Left forelimb (tissue), 1 donor: ENCODE measurements around the gene ANAPC5.

Experiments used
- DNase-seq: peaks from one replicate; pipeline ENCODE4 v3.0.0-alpha.2; 2018; ENCODE audit warnings: low spot score

Gene ANAPC5

DNA sequence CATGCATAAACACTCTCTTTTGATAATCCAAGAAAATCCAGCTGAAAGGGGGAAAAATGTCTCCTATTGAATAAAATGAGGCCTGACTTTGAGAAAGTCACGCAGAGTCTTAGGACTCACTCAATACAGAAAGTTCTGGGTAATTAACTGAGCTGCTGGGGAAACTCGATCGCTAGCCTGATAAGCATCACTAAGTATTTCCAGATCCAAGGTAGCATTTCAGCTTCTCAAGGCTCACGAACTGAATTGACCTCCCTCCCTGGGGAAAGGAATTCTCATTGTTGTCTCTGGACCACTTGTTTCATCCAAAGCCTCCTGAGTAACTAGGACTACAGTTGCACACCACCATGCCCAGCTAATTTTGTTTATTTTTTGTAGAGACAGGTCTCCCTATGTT is 13.8 kb upstream of the ANAPC5 start:
- no peak for DNase-seq

DNA sequence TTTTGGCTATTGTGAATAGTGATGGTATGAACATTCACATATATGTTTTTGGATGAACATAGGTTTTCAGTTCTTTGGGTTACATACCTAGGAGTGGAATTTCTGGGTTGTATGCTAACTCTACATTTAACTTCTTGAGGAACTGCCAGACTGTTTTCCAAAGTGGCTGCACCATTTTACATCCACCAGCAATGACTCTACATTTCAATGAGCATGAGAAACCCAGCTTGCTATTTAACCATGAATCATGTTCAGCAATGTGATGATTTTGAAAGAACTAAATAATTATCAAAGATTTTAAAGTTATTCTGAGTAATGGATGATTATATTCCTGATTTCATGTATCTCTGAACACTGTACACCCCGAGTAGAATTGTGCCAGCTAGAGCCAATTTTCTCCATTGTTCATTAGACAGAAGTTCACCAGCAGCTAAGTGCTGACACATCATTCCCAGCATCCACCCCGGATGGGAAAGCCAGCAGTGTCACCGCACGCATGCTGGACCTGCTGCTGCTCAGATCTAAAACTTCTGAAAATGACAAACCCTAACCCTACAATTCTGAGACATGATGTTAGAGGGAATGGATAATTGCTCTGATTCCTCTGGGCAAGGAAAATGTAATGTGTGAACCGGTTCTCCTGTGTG is 13.3 kb upstream of the ANAPC5 start:
- DNase-seq: no peak

DNA sequence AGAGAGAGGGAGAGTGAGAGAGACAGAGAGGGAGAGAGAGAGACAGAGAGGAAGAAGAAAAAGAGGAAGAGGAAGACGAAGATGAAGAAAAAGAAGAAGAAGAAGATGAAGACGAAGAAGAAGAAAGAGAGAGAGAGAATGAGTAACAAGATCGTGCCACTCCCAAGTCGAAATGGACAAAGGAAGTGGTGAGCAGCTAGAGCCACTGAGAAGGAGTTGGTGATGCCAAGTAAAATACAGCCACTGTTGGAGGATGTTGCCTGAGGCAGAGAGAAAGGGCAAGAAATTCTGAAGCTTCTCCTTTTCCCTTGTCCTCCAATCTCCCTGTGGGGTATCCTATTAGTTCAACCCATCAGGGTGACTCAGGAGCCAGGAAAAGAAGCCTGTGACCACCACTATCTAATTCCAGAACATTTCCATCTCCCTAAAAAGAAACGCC is 12.5 kb upstream of the ANAPC5 start:
- DNase-seq: no peak

DNA sequence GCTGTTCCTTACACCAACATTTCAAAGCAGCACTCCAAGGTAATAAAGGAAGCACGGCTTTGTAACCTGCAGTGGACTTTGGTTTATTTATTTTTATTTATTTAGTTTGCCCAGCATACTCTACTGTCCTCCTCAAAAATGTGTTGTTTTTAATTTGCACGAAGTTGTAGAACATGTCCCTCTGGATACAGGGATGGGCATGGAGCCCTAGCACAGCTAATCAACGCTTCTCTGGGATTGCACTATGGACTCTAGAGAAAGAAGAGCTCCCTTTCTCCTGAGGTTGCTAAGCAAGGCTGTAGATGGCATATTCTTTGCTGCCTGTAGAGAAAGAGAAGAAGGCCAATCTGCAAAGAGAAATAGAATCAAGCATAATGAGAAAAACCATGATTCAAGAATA is 5.9 kb upstream of the ANAPC5 start:
- DNase-seq: no peak

DNA sequence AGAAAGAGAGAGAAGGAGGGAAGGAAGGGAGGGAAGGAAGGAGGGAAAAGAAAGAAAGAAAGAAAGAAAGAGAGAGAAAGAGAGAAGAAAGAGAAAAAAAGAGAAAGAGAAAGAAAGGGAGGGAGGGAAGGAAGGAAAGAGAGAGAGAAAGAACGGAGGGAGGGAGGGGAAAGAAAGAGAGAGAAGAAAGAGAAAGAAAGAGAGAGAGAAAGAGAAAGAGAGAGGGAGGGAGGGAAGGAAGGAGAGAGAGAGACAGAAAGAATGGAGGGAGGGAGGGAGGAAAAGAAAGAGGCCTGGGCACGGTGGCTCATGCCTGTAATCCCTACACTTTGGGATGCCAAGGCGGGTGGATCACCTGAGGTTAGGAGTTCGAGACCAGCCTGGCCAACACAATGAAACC is 5.1 kb upstream of the ANAPC5 start:
- no peak for DNase-seq

DNA sequence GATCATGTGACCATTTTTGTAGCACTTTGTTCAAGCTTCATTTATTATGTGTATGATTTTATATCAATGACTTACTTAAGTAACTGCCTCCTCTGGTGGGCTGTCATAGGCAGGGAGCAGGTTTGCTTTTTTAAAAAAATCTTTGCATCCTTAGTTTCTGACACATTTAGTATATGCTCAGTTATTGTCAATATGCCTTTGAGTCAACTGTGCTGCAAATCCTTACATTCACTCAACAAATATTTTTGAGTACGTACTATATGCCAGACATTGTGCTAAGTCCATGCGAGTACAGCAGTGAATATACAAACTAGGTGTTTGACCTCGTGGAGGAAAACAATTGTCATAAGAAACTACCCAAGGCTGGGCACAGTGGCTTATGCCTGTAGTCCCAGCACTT is 4.4 kb upstream of the ANAPC5 start:
- no peak for DNase-seq

DNA sequence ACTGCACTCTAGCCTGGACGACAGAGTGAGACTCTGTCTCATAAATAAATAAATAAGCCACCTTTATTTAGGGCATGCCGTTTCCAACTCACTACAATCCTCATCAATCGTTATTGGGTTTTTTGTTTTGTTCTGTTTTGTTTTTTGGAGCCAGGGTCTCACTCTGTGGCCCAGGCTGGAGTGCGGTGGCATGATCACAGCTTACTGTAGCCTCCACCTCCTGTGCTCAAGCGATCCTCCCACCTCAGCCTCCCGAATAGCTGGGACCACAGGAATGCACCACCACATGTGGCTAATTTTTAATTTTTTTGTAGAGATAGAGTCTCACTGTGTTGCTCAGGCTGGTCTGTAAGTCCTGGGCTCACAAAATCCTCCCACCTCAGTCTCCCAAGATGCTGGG is 3.6 kb upstream of the ANAPC5 start:
- DNase-seq: no peak

DNA sequence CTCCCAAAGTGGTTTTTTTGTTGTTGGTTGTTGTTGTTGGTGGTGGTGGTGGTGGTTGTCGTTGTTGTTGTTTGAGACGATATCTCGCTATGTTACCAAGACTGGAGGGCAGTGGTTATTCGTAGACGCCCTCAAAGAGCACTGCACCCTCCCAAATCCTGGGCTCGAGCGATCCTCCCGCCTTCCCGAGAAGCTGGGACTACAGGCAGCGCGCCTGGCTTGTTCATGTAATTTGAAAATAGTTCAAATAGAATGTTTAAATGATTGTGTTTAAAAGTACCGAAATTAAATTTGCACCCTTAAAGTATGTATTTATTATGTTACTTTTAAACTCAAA is 439 bp upstream of the ANAPC5 start:
- no peak for DNase-seq

DNA sequence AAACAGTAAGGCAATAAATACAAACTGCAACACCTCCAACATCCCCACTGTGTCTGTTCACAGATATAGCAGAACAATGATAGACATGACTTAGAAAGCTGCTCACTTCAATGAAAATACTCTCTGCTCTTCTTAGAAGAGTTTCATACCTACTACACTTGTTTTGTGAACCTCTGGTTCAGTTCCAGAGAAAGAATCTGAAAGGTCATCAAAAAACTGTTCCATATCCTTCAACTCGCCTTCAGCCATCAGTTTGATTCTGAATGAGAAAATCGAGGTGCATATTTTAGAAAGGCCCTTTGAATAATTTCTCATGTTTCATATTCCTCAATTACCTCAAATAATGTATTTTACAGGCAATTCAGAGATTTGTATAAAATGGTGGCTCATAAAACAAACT is 5.5 kb downstream of the ANAPC5 start:
- DNase-seq: no peak

DNA sequence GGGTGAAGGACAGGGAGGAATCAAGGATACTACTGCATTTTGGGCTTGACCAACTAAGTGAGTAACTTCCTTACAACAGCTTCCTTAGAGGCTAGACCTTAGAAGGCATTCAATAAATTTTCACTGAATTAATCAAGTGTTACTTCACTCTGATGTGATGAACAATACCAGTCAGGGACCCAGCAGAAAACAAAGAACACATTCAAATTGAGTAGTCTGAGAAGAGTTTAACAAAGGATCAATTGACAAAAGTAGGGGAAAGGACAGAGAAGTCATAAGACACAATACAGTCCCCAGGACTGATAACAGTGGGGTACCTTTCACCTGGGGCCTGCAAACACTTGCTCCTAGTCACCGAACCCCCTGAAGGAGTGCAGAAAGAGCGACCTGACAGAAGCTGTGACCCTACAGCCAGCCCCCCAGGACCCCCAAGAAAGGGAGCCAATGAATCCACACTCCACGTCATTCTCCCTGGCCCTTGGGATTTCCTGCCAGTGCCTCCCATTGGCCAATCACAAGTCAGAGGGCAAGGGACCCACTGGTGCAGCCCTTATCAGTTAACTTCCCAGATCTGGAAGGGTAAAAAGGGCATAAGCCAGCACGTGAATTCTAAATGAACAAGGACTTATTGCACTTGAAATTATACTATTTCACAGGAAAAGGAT is 6.9 kb downstream of the ANAPC5 start:
- DNase-seq: no peak

DNA sequence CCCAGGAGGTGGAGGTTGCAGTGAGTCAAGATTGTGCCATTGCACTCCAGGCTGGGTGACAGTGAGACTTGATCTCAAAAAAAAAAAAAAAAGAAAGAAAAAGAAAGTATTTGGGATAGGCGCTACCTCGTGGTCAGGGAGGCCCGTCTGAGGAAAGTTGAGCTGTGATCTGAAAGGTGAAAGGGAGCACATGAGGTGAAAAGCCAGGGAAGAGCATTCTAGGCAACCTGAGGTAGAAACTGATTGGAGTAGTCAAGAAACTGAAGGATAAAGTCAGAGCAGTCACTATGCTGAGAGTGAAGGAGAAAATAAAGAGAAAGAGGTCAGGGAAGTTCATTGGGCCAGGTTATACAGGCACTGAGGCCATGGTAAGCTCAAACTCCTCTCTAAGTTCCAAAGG is 7.7 kb downstream of the ANAPC5 start:
- DNase-seq: no peak

DNA sequence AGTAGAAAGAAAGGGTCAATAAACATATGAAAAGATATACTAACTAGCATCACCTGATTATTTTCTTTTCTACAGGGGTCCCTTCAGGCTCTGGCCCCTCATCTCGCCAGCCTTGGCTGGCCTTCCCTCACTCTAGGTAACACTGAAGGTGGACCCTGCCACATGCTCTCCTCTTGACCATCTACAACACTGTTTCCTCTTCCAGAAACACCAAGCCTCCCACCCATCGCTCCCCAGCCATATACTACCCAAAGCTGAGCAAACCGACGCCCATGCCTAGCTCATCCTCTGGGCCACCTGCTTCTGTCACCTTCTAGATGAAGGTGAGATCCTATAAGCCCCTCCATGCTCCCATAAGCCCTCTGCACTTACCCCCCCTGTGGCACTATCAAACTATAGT is 14.8 kb downstream of the ANAPC5 start:
- DNase-seq: no peak

DNA sequence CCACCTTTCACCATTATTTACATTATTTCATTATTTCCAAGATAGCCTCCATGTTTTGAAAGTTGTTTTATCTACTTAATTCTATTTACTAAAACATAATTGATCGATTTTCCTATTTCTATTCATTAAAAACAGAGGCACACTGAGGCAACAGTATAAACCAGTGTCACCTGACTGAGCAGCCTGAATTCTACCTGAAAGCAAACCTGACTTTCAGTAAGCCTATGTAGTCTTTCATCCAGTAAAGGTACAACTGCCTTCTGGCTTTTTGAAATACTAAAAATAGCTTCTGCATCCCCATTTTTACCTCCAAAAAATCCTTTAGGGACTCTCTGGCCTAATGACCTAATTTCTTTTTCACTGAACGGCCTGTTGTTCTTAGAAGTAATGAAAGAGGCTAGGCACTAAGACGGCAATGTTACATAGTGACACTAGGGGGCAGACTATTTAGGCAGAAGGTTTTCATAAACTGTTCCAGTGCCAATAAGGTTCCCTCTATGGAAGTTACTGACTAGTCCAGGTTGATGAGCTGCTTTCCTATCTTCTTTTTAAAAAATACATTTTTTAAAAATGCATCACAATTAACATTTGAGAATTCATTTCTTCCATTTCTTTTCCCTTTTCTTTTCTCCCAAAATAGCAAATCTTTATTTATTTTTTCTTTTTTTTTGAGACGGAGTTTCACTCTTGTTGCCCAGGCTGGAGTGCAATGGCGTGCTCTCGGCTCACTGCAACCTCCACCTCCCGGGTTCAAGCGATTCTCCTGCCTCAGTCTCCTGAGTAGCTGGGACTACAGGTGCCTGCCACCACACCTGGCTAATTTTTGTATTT is 17.5 kb downstream of the ANAPC5 start:
- no peak for DNase-seq

DNA sequence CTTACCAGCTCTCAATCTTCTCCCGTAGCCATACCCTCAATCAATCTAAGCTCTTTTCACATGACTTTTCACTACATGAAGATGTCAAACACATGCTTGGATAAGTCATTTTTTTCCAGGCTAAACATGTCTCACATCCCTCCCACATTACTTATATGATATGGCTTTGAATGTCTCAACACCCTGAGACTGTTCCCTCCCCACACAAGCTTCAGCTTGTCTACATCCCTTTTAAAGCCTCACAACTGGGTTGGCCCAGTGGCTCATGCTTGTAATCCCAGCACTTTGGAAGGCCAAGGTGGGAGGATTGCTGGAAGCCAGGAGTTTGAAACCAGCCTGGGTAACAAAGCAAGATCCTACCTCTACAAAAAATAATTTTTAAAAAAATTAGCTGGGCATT is 18.5 kb downstream of the ANAPC5 start:
- DNase-seq: no peak

DNA sequence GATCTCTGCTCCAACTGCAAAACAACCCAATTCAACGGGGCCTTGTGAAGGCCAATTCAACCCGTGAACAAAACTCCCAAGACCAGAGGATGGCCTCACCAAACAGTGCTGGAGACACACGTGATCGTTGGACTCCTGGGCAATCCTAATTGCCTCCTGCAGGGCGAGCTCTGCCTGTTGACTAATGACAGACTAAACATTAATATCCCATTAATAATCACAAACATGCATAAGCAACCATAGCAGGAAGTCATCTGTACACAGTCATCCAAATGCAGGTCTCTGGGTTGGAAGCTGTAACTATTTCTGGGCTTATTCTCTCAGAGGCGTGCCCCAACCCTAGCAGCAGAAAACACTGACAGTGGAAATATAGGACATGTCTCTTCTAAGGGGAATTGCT is 21.0 kb downstream of the ANAPC5 start:
- DNase-seq: no peak

DNA sequence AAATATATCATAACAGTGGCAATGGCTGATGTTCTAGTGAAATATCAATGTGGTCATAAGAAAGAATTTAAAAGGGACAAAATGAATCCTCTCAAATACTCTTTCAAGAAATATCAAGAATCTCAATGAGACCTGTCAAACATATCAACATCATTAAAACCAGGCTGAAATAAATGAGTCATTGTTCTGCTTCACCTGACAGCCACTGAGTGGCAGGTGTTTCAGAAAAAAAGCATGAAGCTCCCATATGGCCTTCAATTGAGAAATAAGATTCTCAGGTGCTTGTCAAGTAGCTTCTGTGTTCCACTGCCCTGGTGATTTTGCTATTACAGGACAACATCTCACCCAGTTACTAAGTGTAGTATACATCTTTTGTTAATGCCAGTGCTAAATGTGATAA is 21.5 kb downstream of the ANAPC5 start:
- DNase-seq: no peak

DNA sequence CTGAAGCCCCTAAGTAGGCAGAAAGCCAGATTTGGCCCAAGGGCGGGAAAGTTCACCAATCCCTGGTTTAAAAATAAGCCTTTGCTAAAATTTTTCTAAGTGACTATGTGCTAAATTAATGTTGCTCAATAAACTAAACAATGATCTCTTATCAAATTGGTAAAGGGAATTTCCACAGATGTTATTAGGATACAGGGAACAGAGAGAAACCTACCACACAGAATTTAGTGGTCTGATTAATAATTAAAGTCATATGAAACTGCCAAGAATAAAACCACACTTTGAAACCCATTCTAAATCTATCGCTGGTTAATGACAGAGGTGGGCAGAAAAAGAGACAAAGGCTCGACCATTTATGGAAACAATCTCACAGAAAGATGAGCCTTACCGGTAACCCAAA is 22.0 kb downstream of the ANAPC5 start:
- no peak for DNase-seq

DNA sequence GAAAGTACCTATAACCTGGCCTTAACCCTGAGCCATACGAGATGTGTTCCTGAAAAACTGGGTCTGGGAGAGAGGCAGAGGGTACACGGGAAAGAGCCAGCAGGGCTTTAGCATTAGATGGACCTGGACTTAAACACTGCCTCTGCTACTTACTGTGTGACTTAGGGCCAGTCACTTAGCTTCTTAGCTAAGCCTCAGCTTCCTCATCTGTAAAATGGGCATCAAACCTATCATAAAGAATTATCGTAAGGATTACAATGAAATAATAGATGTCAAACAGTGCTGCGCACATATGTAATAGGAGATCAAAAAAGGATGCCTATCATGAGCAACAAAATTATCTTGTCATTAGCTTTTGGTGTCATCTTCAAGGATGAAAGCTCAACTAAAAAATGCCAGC is 23.6 kb downstream of the ANAPC5 start:
- no peak for DNase-seq

DNA sequence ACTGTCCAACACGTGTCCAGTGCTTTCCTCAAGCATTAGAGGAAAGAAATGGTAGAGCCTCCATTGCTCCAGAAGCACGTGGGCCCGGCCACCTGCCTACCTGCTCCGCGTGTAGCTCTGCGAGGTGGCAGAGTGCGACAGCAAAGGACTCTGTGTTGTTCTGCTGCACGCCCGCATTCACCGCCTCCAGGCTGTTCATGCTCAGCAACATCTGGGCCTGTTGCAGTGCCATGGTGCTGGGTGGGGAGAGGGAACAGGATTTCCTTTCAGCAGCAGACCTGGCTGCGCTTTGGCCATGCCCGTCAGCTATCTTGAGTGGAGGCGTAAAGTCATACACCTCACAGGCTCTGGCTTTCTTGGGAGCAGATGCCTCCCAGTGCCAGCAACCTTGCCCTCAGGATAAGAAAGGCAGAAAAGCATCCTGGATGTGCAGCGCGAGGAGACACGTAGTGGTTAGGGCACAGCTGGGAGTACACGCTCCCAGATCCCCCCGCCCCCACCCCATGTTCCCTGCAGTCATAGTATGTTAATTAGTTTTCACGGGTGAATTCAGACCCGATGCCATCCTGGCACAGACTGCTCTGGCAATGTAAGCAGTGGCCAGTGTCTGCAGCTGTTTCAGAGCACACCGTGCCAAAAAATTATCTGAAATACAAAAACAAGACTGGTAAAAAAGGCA is 25.1 kb downstream of the ANAPC5 start:
- DNase-seq: peak; percentile 68

DNA sequence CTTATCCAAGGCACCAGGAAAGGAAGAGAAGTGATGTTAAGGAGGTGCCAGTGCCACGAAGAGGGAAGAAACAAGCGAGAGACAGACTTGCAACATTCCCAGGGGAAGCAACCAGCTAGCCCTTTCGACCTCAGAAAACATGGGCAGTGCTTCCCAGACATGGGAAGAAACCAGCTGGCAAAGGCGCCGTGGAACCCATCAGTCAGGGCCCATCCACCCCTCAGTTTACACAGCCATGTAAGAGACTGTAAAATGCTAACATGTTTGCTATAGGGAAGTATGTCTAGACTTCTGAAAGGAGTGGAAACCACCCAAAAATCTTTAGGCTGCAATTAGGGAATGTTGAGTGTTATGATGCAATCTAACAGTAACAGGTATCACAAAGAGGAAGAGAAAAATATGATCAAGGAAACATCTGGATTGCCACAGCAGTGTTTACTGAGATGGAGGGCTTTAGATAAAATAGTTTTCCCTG is 26.3 kb downstream of the ANAPC5 start:
- DNase-seq: no peak

DNA sequence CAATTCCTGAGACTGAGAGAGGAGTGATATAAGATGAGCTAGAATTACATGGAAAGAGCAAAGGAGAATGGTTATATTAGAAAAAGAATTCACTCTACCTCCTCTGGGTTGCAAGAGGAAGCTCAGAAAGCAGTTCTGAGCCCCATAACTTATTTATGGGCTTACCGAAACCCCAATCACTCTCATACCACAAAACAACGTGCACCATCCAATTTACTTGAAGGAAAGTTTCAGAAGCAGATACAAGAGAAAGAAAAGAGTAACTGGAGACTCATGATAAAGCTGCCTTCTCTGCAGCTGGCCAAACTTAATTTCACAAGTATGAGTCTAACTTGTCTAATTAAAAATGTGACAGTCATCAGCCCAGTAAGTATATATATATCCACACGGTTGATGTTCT is 28.3 kb downstream of the ANAPC5 start:
- DNase-seq: no peak

DNA sequence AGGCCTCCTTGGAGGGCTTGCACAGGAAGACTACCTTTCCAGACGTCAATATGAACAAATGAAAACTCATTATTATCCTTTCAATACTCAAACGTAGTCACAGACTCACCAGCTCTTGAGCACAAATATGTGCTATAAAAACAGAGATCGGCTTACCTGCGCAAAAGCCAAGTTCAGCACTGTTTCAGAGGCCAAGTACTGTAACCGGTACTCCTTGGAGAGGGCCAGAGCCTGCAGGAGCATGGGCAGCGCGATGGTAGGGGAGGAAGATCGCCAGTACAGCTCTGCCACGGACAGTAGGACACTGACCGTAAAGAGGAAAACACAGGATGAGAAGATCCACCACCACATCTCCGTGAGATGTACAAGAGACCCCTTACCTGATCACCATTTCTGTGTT is 34.1 kb downstream of the ANAPC5 start:
- no peak for DNase-seq

DNA sequence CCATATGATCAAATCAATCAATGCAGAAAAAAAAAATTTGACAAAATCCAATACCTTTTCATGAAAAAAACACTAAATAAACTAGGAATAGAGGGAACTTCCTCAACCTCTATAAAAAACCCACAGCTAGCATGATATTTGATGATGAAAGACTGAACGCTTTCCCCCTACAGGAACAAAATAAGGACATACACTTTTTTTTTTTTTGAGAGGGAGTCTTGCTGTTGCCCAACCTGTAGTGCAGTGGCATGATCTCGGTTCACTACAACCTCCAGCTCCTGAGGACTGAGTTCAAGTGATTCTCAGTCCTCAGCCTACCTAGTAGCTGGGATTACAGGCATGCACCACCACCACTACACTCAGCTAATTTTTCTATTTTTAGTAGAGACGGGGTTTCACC is 37.8 kb downstream of the ANAPC5 start:
- DNase-seq: no peak
